ENCODE results near the gene MAST4.

DNA sequence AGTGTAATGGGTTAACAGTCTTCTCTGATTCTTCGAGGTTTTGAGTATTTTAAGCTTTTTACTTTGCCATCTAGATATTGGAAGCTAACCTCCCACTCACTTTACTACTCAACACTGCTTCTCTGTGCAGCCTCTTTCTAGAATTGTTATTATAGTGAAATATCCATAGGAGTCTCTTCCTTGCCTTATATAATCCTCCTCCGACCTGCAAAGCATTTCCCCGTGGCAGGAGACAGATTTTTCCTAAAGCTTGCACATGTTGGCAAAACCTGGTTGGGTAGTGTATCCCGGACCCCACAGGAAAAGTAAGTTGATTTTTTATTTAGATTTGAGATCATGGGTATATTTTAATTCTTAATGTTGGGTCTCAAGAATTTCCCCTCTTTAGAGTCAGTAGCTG lies 351.3 kb downstream of the MAST4 start:
- TF ChIP-seq, protein P1, sequence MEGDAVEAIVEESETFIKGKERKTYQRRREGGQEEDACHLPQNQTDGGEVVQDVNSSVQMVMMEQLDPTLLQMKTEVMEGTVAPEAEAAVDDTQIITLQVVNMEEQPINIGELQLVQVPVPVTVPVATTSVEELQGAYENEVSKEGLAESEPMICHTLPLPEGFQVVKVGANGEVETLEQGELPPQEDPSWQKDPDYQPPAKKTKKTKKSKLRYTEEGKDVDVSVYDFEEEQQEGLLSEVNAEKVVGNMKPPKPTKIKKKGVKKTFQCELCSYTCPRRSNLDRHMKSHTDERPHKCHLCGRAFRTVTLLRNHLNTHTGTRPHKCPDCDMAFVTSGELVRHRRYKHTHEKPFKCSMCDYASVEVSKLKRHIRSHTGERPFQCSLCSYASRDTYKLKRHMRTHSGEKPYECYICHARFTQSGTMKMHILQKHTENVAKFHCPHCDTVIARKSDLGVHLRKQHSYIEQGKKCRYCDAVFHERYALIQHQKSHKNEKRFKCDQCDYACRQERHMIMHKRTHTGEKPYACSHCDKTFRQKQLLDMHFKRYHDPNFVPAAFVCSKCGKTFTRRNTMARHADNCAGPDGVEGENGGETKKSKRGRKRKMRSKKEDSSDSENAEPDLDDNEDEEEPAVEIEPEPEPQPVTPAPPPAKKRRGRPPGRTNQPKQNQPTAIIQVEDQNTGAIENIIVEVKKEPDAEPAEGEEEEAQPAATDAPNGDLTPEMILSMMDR (IDR thresholded peaks at IDR 0.05) = no peak
- no peak for TF ChIP-seq POLR2A (IDR thresholded peaks at IDR 0.05)

All from uterus (tissue), 2 donors.